Choroid plexus epithelial cell (primary cell): ENCODE results near the gene TSPAN16.

Experiments used
- DNase-seq: peaks from one replicate; pipeline ENCODE4 v3.0.0-alpha.2; 2010; ENCODE audit warnings: low read depth
- H3K4me3 ChIP-seq: 2 replicates; pipeline ENCODE4 v1.5.1; 2011; ENCODE audit warnings: low read depth, mild to moderate bottlenecking, control low read depth, low read length, moderate library complexity
- CTCF ChIP-seq: conservative IDR thresholded peaks from 2 replicates; pipeline ENCODE4 v1.5.1; 2011; ENCODE audit warnings: low read depth, mild to moderate bottlenecking, control low read depth, inconsistent platforms, low read length, moderate library complexity

Gene TSPAN16

GRCh38 chr19:11295665-11296245 is at the start of gene TSPAN16:
TSS of gene TSPAN16 (plus strand) at chr19:11296160. CDS start at chr19:11296298, 138 bp downstream.
- no peak for DNase-seq
- peak; percentile 13 for TF ChIP-seq CTCF
- H3K4me3 ChIP-seq: no peak within 1 kb of the TSS

- DNase-seq: no peak
- H3K4me3 ChIP-seq: no peak overlapping the region
- no peak for TF ChIP-seq CTCF
Measured at GRCh38 chr19:11246941-11247340, 49.0 kb upstream of the TSPAN16 start.

GRCh38 chr19:11247391-11247790 is 48.6 kb upstream of the TSPAN16 start:
- TF ChIP-seq CTCF: no peak
- DNase-seq: peak; percentile 33
- no peak overlapping the region for H3K4me3 ChIP-seq

GRCh38 chr19:11247934-11248333 is 48.0 kb upstream of the TSPAN16 start:
- no peak for DNase-seq
- TF ChIP-seq CTCF: no peak
- H3K4me3 ChIP-seq: no peak overlapping the region

GRCh38 chr19:11248852-11249251 is 47.1 kb upstream of the TSPAN16 start:
- TF ChIP-seq CTCF: no peak
- no peak for DNase-seq
- no peak overlapping the region for H3K4me3 ChIP-seq

- H3K4me3 ChIP-seq: no peak overlapping the region
- TF ChIP-seq CTCF: no peak
- DNase-seq: no peak
Measured at GRCh38 chr19:11251217-11251616, 44.7 kb upstream of the TSPAN16 start.

- H3K4me3 ChIP-seq: no peak overlapping the region
- no peak for TF ChIP-seq CTCF
- no peak for DNase-seq
Measured at GRCh38 chr19:11251650-11252314, 44.2 kb upstream of the TSPAN16 start.
